Neural cell (in vitro differentiated cells): ENCODE data around the gene LVRN. TPM values are rescaled to one million over a fixed set of nuclear protein-coding genes. Genes with fewer than 3 reads are reported as not detected.

Experiments used
- H2AFZ ChIP-seq: fragments of 200-600, 300-800 bp; sonication (generic), shearing (Covaris generic); 2 replicates; pipeline ENCODE4 v1.6.0; 2014; ENCODE audit warnings: low read depth, mild to moderate bottlenecking, antibody characterized with exemption, low read length, moderate library complexity
- H3F3A ChIP-seq: fragments of 200-600 bp; shearing (Covaris generic); 2 replicates; pipeline ENCODE4 v1.6.1; 2016; ENCODE audit warnings: mild to moderate bottlenecking, moderate library complexity, mixed read lengths, antibody characterized with exemption, low read length; ENCODE audit not compliant: insufficient read depth, poor library complexity, severe bottlenecking
- H3K27ac ChIP-seq: fragments of 200-600, 300-800 bp; sonication (generic), shearing (Covaris generic); 2 replicates; pipeline ENCODE4 v1.5.1; 2014; ENCODE audit warnings: mild to moderate bottlenecking, low read length, moderate library complexity
- H3K27me3 ChIP-seq: fragments of 300-800, 200-600 bp; sonication (generic), shearing (Covaris generic); 2 replicates; pipeline ENCODE4 v1.6.0; 2014; ENCODE audit warnings: mild to moderate bottlenecking, low read depth, low read length, moderate library complexity; ENCODE audit not compliant: insufficient read depth
- H3K36me3 ChIP-seq: fragments of 300-800, 200-600 bp; sonication (generic), shearing (Covaris generic); 2 replicates; pipeline ENCODE4 v1.5.1; 2014; ENCODE audit warnings: mild to moderate bottlenecking, antibody characterized with exemption, low read length, moderate library complexity; ENCODE audit not compliant: insufficient read depth
- H3K4me2 ChIP-seq: fragments of 300-800, 200-600 bp; sonication (generic), shearing (Covaris generic); 2 replicates; pipeline ENCODE4 v1.6.0; 2014; ENCODE audit warnings: mild to moderate bottlenecking, low read length
- H3K4me3 ChIP-seq: fragments of 300-800, 200-600 bp; sonication (generic), shearing (Covaris generic); 2 replicates; pipeline ENCODE4 v1.5.1; 2014; ENCODE audit warnings: mild to moderate bottlenecking, low read length, moderate library complexity
- H3K79me2 ChIP-seq: fragments of 200-600 bp; shearing (Covaris generic); replicated peaks from 2 replicates; pipeline ENCODE4 v1.6.0; 2014; ENCODE audit warnings: mild to moderate bottlenecking, low read length, moderate library complexity; ENCODE audit not compliant: insufficient read depth
- H3K9ac ChIP-seq: fragments of 300-800, 200-600 bp; sonication (generic), shearing (Covaris generic); 2 replicates; pipeline ENCODE4 v1.6.1; 2016; ENCODE audit warnings: mild to moderate bottlenecking, low read length, mixed read lengths
- H3K9me2 ChIP-seq: fragments of 200-600 bp; shearing (Covaris generic); 2 replicates; pipeline ENCODE4 v1.6.1; 2016; ENCODE audit warnings: mild to moderate bottlenecking, low read length, mixed read lengths; ENCODE audit not compliant: insufficient read depth
- H3K9me3 ChIP-seq: fragments of 200-600, 300-800 bp; sonication (generic), shearing (Covaris generic); 2 replicates; pipeline ENCODE4 v1.6.1; 2016; ENCODE audit warnings: mild to moderate bottlenecking, mixed run types, low read length, moderate library complexity, mixed read lengths
- H4K20me1 ChIP-seq: fragments of 200-600 bp; shearing (Covaris generic); 2 replicates; pipeline ENCODE4 v1.6.1; 2016; ENCODE audit warnings: mild to moderate bottlenecking, mixed run types; ENCODE audit not compliant: insufficient read depth
- CTCF ChIP-seq: fragments of 450-650 bp; IDR thresholded peaks from 2 replicates; pipeline ENCODE4 v1.5.1; 2014; ENCODE audit warnings: antibody characterized with exemption, mild to moderate bottlenecking, moderate library complexity; ENCODE audit not compliant: poor library complexity, severe bottlenecking
- EP300 ChIP-seq: fragments of 450-650 bp; conservative IDR thresholded peaks from 2 replicates; pipeline ENCODE4 v1.6.1; 2014; ENCODE audit warnings: antibody characterized with exemption, mild to moderate bottlenecking, moderate library complexity; ENCODE audit not compliant: poor library complexity, severe bottlenecking
- EZH2 ChIP-seq: fragments of 200-600, 300-800 bp; shearing (Covaris generic), sonication (generic); IDR thresholded peaks from 2 replicates; pipeline ENCODE4 v1.6.1; 2014; ENCODE audit warnings: antibody characterized with exemption, low read length, borderline replicate concordance, mild to moderate bottlenecking; ENCODE audit not compliant: insufficient read depth, poor library complexity, severe bottlenecking
- MXI1 ChIP-seq: fragments of 450-650 bp; conservative IDR thresholded peaks from 2 replicates; pipeline ENCODE4 v1.6.1; 2014; ENCODE audit warnings: antibody characterized with exemption, mild to moderate bottlenecking; ENCODE audit not compliant: poor library complexity, severe bottlenecking
- POLR2AphosphoS5 ChIP-seq: IDR thresholded peaks from 2 replicates; pipeline ENCODE4 v1.6.1; 2012
- RAD21 ChIP-seq: fragments of 450-650 bp; conservative IDR thresholded peaks from 2 replicates; pipeline ENCODE4 v1.6.1; 2014; ENCODE audit warnings: antibody characterized with exemption, mild to moderate bottlenecking, moderate library complexity
- SMC3 ChIP-seq: fragments of 450-650 bp; conservative IDR thresholded peaks from 2 replicates; pipeline ENCODE4 v1.6.1; 2014; ENCODE audit warnings: antibody characterized with exemption, mild to moderate bottlenecking, moderate library complexity; ENCODE audit not compliant: poor library complexity
- TAF1 ChIP-seq: IDR thresholded peaks from 2 replicates; pipeline ENCODE4 v1.6.1; 2012; ENCODE audit warnings: low read depth
- polyA plus RNA-seq: library from polyadenylated mRNA; depleted of rRNA; stranded (reverse); fragments of >200 nt; gene quantifications from 2 replicates; pipeline ENCODE4 v1.2.3, GENCODE V29; 2014
- TF ChIP-seq, protein P1 (sequence below): IDR thresholded peaks from 2 replicates; pipeline ENCODE4 v1.6.1; 2012; ENCODE audit warnings: borderline replicate concordance

The LVRN gene
- polyA plus RNA-seq, 1 donor from 2014 or later: 3.5 TPM

GRCh38 chr5:115992848-115993350 is 30.6 kb downstream of the LVRN start:
- H3K27me3 ChIP-seq: no peaks in the 10 kb centered on the region
- H3K79me2 ChIP-seq: no peaks in the 10 kb centered on the region
- no peak overlapping the region for H2AFZ ChIP-seq
- H3K4me3 ChIP-seq: no peak overlapping the region
- H3F3A ChIP-seq: no peaks in the 10 kb centered on the region
- H3K4me2 ChIP-seq: no peak overlapping the region
- H3K27ac ChIP-seq: no peak overlapping the region
- H3K9me3 ChIP-seq: no peaks in the 10 kb centered on the region
- no peak overlapping the region for H3K9ac ChIP-seq
- H3K36me3 ChIP-seq: no peaks in the 10 kb centered on the region
- no peak for TF ChIP-seq SMC3
- no peaks in the 10 kb centered on the region for H3K9me2 ChIP-seq
- H4K20me1 ChIP-seq: no peaks in the 10 kb centered on the region

DNA sequence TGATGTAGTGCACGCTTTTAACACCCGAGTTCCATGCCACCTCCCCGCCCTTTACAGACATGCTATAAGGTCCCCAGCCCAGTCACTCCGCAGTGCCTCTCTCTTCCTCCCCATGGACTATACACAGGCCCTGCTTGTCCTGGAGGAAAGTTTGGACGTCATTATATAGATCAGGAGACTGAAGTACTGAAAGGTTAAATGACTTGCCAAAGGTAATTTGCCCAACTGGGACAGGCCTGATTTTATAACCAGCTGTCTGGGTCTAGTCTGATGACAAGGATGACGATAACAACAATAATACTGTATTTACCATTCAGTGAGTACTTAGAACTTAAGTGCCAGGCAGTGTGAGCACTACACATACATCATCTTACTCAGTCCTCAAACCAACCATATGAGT is 33.1 kb downstream of the LVRN start:
- Histone ChIP-seq H3K27ac (no peak overlapping the region), H3K4me2 (no peak overlapping the region), H3K9ac (no peak overlapping the region), H2AFZ (no peak overlapping the region), H4K20me1 (no peaks in the 10 kb centered on the region), H3K36me3 (no peaks in the 10 kb centered on the region), H3K4me3 (no peak overlapping the region), H3K27me3 (no peaks in the 10 kb centered on the region), H3F3A (no peaks in the 10 kb centered on the region), H3K9me2 (no peaks in the 10 kb centered on the region), H3K9me3 (no peaks in the 10 kb centered on the region), H3K79me2 (no peaks in the 10 kb centered on the region)
- TF ChIP-seq CTCF (no peak), POLR2AphosphoS5 (no peak), EZH2 (no peak), SMC3 (no peak), MXI1 (no peak)

GRCh38 chr5:116002116-116002906 is 40.0 kb downstream of the LVRN start:
- TF ChIP-seq RAD21 (no peak), POLR2AphosphoS5 (no peak), EZH2 (no peak), MXI1 (no peak), EP300 (no peak), TAF1 (no peak), CTCF (no peak), SMC3 (no peak)
- TF ChIP-seq, protein P1, sequence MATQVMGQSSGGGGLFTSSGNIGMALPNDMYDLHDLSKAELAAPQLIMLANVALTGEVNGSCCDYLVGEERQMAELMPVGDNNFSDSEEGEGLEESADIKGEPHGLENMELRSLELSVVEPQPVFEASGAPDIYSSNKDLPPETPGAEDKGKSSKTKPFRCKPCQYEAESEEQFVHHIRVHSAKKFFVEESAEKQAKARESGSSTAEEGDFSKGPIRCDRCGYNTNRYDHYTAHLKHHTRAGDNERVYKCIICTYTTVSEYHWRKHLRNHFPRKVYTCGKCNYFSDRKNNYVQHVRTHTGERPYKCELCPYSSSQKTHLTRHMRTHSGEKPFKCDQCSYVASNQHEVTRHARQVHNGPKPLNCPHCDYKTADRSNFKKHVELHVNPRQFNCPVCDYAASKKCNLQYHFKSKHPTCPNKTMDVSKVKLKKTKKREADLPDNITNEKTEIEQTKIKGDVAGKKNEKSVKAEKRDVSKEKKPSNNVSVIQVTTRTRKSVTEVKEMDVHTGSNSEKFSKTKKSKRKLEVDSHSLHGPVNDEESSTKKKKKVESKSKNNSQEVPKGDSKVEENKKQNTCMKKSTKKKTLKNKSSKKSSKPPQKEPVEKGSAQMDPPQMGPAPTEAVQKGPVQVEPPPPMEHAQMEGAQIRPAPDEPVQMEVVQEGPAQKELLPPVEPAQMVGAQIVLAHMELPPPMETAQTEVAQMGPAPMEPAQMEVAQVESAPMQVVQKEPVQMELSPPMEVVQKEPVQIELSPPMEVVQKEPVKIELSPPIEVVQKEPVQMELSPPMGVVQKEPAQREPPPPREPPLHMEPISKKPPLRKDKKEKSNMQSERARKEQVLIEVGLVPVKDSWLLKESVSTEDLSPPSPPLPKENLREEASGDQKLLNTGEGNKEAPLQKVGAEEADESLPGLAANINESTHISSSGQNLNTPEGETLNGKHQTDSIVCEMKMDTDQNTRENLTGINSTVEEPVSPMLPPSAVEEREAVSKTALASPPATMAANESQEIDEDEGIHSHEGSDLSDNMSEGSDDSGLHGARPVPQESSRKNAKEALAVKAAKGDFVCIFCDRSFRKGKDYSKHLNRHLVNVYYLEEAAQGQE: no peak
- Histone ChIP-seq H3K9me2 (no peaks in the 10 kb centered on the region), H3F3A (no peaks in the 10 kb centered on the region), H3K79me2 (no peaks in the 10 kb centered on the region), H3K27me3 (no peaks in the 10 kb centered on the region), H4K20me1 (no peaks in the 10 kb centered on the region), H3K36me3 (no peaks in the 10 kb centered on the region), H3K9me3 (no peaks in the 10 kb centered on the region), H3K4me2 (no peak overlapping the region), H3K9ac (no peak overlapping the region), H2AFZ (no peak overlapping the region), H3K4me3 (no peak overlapping the region), H3K27ac (no peak overlapping the region)
